ENCODE results near the gene ATP6V0A4.

Gene ATP6V0A4

DNA sequence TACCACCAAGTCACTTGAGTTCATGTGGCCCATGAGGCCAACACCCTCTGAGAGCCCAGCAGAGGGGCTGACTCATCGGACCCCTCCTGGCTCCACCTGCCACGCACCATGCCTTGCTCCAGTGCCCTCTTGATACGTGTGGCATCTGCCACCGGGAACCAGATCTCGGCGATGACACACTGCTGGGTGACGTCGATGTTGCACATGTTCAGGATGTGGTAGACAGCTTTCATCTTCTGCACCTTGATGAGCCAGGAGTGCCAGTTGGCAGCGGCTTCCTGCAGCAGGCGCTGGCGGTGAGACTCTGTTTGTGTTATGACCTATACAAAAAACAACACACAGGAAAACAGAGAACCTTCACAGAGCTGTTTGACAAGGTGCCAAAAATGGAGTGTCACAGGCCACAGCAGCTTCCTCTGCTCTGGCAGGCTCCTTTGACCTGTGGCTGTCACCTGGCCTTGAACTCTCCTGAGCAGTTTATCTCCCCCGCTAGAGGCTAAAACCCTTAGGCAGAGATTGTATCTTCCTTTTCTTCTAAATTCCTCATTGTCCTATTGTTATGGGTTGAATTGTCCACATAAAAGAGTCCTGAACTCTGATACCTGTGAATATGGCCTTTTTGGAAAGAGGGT, 45.4 kb downstream of the ATP6V0A4 start:
- Histone ChIP-seq H3K9ac (ENCODE audit: low read length) (peak overlapping the region; percentile 7; the same call in 1 of the 2 replicates), H2AFZ (ENCODE audit: low read length) (0 out of 2 replicates have a peak overlapping the region, but pooled peaks have one; percentile 9), H3F3A (ENCODE audit: insufficient read depth, low read length) (no peaks in the 10 kb centered on the region), H3K27ac (ENCODE audit: low read length) (peak overlapping the region; percentile 67), H3K9me3 (replicated peaks; ENCODE audit: insufficient read depth, low read length) (no peaks in the 10 kb centered on the region), H4K20me1 (ENCODE audit: insufficient read depth, low read length) (no peaks in the 10 kb centered on the region), H3K4me1 (ENCODE audit: low read length) (peaks cover 11% of the 10 kb centered on the region), H3K79me2 (ENCODE audit: low read length) (no peaks in the 10 kb centered on the region), H3K4me2 (ENCODE audit: low read depth, low read length) (no peak overlapping the region), H3K4me3 (ENCODE audit: low read length) (no peak overlapping the region), H3K27me3 (replicated peaks; ENCODE audit: insufficient read depth, low read length) (no peaks in the 10 kb centered on the region), H3K9me2 (replicated peaks; ENCODE audit: insufficient read depth, low read length) (no peaks in the 10 kb centered on the region), H3K36me3 (replicated peaks; ENCODE audit: insufficient read depth, low read length) (no peaks in the 10 kb centered on the region)
- peak; percentile 96 for DNase-seq
- TF ChIP-seq EZH2 (optimal IDR thresholded peaks at IDR 0.05; ENCODE audit: low read depth, low read length) (no peak), EZH2phosphoT487 (IDR thresholded peaks at IDR 0.05; ENCODE audit: low read length) (no peak)
- TF ChIP-seq, protein P1, sequence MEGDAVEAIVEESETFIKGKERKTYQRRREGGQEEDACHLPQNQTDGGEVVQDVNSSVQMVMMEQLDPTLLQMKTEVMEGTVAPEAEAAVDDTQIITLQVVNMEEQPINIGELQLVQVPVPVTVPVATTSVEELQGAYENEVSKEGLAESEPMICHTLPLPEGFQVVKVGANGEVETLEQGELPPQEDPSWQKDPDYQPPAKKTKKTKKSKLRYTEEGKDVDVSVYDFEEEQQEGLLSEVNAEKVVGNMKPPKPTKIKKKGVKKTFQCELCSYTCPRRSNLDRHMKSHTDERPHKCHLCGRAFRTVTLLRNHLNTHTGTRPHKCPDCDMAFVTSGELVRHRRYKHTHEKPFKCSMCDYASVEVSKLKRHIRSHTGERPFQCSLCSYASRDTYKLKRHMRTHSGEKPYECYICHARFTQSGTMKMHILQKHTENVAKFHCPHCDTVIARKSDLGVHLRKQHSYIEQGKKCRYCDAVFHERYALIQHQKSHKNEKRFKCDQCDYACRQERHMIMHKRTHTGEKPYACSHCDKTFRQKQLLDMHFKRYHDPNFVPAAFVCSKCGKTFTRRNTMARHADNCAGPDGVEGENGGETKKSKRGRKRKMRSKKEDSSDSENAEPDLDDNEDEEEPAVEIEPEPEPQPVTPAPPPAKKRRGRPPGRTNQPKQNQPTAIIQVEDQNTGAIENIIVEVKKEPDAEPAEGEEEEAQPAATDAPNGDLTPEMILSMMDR (IDR thresholded peaks at IDR 0.05; ENCODE audit: low read length) = no peak

DNA sequence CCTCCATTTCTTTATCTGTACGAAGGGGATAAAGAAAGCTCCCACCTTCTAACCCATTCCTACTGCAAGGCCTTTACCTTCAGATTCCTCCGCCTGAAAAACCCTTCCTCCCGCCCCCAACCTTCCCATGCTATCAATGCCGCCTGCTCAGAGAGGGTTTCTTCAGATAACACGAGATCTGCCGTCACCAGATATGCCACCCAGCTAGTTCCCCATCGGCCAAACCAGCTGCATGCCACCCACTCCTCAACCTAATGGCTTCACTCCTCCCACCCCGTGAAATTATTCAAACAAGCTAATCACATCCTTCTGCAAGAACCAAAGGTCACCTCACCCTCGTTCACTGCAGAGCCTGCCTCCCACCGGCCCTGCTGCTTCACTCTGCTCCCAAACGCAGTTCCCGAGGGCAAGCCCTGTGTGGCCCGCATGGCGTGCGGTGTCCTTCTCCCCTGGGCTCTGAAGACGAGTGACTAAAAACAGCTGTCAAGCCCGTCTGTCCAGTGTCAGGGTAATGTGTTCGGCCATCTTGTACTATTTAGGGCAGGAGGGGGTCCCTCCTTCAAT, 47.0 kb downstream of the ATP6V0A4 start:
- no peak overlapping the region for H2AFZ ChIP-seq (ENCODE audit: low read length)
- no peaks in the 10 kb centered on the region for H4K20me1 ChIP-seq (ENCODE audit: insufficient read depth, low read length)
- H3K4me1 ChIP-seq (ENCODE audit: low read length) = peaks cover 11% of the 10 kb centered on the region
- no peaks in the 10 kb centered on the region for H3K9me2 ChIP-seq (replicated peaks; ENCODE audit: insufficient read depth, low read length)
- H3K9me3 ChIP-seq (replicated peaks; ENCODE audit: insufficient read depth, low read length) = no peaks in the 10 kb centered on the region
- DNase-seq = no peak
- no peaks in the 10 kb centered on the region for H3K79me2 ChIP-seq (ENCODE audit: low read length)
- H3K4me3 ChIP-seq (ENCODE audit: low read length) = no peak overlapping the region
- H3F3A ChIP-seq (ENCODE audit: insufficient read depth, low read length) = no peaks in the 10 kb centered on the region
- H3K36me3 ChIP-seq (replicated peaks; ENCODE audit: insufficient read depth, low read length) = no peaks in the 10 kb centered on the region
- no peak overlapping the region for H3K27ac ChIP-seq (ENCODE audit: low read length)
- H3K9ac ChIP-seq (ENCODE audit: low read length) = no peak overlapping the region
- H3K4me2 ChIP-seq (ENCODE audit: low read depth, low read length) = no peak overlapping the region
- H3K27me3 ChIP-seq (replicated peaks; ENCODE audit: insufficient read depth, low read length) = no peaks in the 10 kb centered on the region
- TF ChIP-seq, protein P1 (IDR thresholded peaks at IDR 0.05; ENCODE audit: low read length) = no peak
- TF ChIP-seq EZH2 (optimal IDR thresholded peaks at IDR 0.05; ENCODE audit: low read depth, low read length) (no peak), EZH2phosphoT487 (IDR thresholded peaks at IDR 0.05; ENCODE audit: low read length) (no peak)

- Histone ChIP-seq H3K4me3 (ENCODE audit: low read length) (no peak overlapping the region), H3K79me2 (ENCODE audit: low read length) (no peaks in the 10 kb centered on the region), H3K27ac (ENCODE audit: low read length) (no peak overlapping the region), H3K36me3 (replicated peaks; ENCODE audit: insufficient read depth, low read length) (no peaks in the 10 kb centered on the region), H3K9me2 (replicated peaks; ENCODE audit: insufficient read depth, low read length) (no peaks in the 10 kb centered on the region), H2AFZ (ENCODE audit: low read length) (no peak overlapping the region), H3K9ac (ENCODE audit: low read length) (no peak overlapping the region), H3K4me2 (ENCODE audit: low read depth, low read length) (no peak overlapping the region), H3K4me1 (ENCODE audit: low read length) (peaks cover 11% of the 10 kb centered on the region), H3K9me3 (replicated peaks; ENCODE audit: insufficient read depth, low read length) (no peaks in the 10 kb centered on the region), H4K20me1 (ENCODE audit: insufficient read depth, low read length) (no peaks in the 10 kb centered on the region), H3K27me3 (replicated peaks; ENCODE audit: insufficient read depth, low read length) (no peaks in the 10 kb centered on the region), H3F3A (ENCODE audit: insufficient read depth, low read length) (no peaks in the 10 kb centered on the region)
- no peak for DNase-seq
- TF ChIP-seq EZH2 (optimal IDR thresholded peaks at IDR 0.05; ENCODE audit: low read depth, low read length) (no peak), EZH2phosphoT487 (IDR thresholded peaks at IDR 0.05; ENCODE audit: low read length) (no peak)
- TF ChIP-seq, protein P1 (IDR thresholded peaks at IDR 0.05; ENCODE audit: low read length) = no peak
Measured at GRCh38 chr7:138750473-138750872, 47.5 kb downstream of the ATP6V0A4 start.
